HG03060 (cell line): Measurements from ENCODE around the gene GAB2.

Experiments used
- ATAC-seq: cut with Tn5 transposase; IDR thresholded peaks from one replicate; pipeline ENCODE4 v1.9.1; 2021; ENCODE audit warnings: low read depth, moderate number of reproducible peaks; ENCODE audit not compliant: unreplicated experiment

The GAB2 gene

DNA sequence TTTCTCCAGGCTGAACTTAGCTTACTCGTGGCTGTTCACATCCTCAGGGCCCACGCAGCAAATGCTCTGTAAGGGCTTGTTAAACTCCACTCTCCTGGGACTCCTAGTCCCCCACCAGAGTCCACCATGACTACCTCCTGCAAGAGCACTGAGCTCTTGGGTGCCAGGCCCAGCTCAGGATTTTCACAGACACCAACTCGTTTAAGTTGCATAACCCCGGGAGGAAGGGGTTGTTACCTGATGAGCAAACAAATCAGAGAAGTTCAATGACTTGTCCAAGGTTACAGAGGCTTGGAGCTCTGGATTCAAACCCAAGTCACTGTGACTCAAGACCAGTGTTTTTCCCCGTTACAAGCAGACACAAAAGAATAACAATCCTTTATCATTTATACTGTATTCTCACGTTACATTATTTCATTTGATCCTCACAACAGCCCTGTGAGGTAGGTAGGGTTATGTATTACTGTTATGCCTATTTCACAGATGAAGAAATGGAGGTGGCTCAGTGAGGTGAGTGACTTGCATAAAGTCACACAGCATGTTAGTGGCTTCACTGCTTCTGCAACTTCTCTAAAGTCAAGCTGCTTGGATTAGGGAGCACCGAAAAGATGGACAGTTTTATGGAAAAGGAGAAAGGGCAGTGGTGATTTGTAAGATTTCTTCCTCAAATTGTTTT is 246.6 kb downstream of the GAB2 start:
- ATAC-seq = no peak

DNA sequence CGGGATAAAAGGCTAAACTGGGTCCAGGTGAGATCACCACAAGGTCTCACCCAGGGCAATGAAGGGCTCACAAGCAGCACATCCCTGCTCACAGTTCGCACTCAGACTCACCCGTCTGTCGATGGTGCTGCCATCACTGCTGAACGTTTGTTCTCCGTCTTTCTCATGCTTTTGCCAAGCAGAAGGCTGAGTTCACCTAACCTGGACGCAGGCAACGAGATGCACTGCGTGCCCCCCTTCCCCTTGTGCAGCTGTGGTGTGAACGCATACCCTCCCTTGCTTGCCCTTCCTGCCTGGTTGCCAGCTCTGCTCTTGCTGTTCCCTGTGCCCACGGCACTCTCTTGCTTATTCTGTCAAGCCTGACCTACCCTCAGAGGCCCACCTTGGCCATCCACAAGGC is 247.2 kb downstream of the GAB2 start:
- no peak for ATAC-seq

DNA sequence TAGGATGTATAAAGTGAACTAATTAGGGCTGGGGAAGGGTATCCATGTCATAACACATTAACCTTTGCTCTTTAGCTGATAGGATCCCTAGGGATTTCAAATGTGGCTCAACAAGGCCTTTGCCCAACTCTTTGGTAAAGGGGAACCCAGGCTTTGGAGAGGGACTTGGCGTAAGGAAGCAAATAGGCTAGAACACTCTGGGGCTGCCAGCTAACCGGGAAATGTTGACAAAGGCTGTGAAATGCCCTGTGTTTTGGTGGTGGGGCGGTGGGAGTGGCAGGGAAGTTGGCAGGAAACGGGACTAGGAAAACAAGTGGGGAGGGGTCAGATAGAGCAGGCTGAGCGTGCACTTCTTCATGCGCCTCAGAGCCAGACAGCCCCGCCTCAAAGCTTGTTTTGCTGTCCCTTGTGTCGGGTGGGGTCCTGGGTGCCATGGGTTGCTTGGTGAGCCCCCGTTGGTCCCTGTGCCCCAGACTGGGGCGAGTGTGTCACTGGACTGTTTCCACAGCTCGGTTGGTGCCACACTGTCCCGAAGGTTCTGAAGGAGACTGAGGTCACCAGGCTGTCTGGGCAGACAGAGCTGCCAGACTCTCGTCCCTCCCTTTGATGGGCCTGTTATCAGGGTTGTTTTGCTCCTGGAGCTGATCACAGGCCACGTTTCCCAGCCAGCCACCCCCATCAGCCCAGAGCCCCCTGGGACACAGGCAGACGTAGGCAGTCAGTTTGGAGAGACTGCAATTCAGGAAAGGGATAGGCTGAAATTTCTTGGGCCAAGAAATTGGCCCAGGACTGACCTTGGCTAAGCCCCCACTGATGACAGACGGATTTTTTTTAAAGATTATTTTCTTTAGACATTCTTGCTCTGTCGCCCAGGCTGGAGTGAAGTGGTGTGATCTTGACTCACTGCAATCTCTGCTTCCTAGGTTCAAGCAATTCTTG is 248.8 kb downstream of the GAB2 start:
- no peak for ATAC-seq

DNA sequence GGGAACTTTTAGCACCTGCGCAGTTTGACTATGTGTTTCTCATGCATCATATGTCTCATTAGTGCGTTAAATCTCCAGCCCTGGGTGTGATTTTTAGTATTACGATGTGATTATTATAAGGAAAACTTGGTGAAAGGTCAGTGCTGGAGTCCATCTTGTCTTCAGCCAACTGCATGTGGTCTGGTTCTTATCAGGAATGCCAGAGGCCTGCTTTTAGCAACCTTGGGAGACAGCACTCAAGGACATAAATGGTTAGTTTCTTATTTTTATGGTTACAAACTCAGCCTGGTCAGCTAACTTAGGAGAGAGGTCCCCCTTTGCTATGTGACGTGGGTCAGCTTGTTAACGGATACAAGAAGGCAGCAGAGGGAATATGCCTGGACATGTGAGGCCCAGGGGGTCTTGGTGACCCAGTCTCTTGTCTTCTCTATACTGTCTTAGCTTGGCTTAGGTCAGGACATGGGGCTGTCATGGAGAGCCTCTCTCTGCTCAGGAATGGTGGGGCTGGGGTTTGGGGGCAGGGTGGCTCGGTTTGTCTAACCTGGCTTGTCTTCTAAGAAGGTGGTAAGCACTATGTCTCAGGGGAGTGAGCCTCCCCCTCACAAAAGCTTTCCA is 250.7 kb downstream of the GAB2 start:
- no peak for ATAC-seq
